ENCODE data around the gene C14orf180. TPM values are rescaled to one million over a fixed set of nuclear protein-coding genes. Genes with fewer than 3 reads are reported as not detected.

C14orf180 gene
- total RNA-seq, 1 experiment from 2014 or later: not detected

GRCh38 chr14:104545151-104545941 is 34.2 kb upstream of the C14orf180 start:
- H3K27ac ChIP-seq (ENCODE audit: low read length): no peak overlapping the region
- no peak for ATAC-seq
- in situ Hi-C loops (cut with HindIII; ENCODE audit: low pct_unique_long_range_greater_than_20kb, low sequenced_read_pairs) (no loop called here), intact Hi-C loops (cut with micrococcal nuclease; ENCODE audit: unreplicated experiment) (no loop called here)
- no peak for DNase-seq (ENCODE audit: low read depth, low spot score)
- no peaks in the 10 kb centered on the region for H3K9me3 ChIP-seq (ENCODE audit: control insufficient read depth, insufficient read depth, low read depth, low read length)
- H3K27me3 ChIP-seq (ENCODE audit: control insufficient read depth, insufficient read depth, low read length): peaks cover 9% of the 10 kb centered on the region
- no peak overlapping the region for H3K4me3 ChIP-seq (ENCODE audit: low read depth in 2 of 2, low read length in 2 of 2)
- TF ChIP-seq REST (IDR thresholded peaks at IDR 0.05; ENCODE audit: insufficient read depth in 1 of 2, low read depth in 2 of 2, low read length in 1 of 2): no peak
- no peak for TF ChIP-seq POLR2AphosphoS5 (IDR thresholded peaks at IDR 0.05; ENCODE audit: low read depth, low read length)
- no peak for TF ChIP-seq CTCF (IDR thresholded peaks at IDR 0.05)
- TF ChIP-seq SIN3A (IDR thresholded peaks at IDR 0.05; ENCODE audit: borderline replicate concordance, insufficient read depth, low read depth, low read length): no peak
- no peak for TF ChIP-seq TCF7L2 (IDR thresholded peaks at IDR 0.05; ENCODE audit: low read depth, low read length)
- POLR2A ChIA-PET: no interaction called here
- BruUV-seq (replicated peaks): no TSS peak
- H3K36me3 ChIP-seq (ENCODE audit: control insufficient read depth, insufficient read depth, low read length): no peaks in the 10 kb centered on the region
- CTCF ChIA-PET: no interaction called here
- no peaks in the 10 kb centered on the region for H3K4me1 ChIP-seq (ENCODE audit: control insufficient read depth, insufficient read depth, low read length)

GRCh38 chr14:104545942-104546501 is 33.5 kb upstream of the C14orf180 start:
- Histone ChIP-seq H3K4me3 (ENCODE audit: low read depth in 2 of 2, low read length in 2 of 2) (no peak overlapping the region), H3K4me1 (ENCODE audit: control insufficient read depth, insufficient read depth, low read length) (no peaks in the 10 kb centered on the region), H3K36me3 (ENCODE audit: control insufficient read depth, insufficient read depth, low read length) (no peaks in the 10 kb centered on the region), H3K27me3 (ENCODE audit: control insufficient read depth, insufficient read depth, low read length) (peaks cover 7% of the 10 kb centered on the region), H3K27ac (ENCODE audit: low read length) (no peak overlapping the region), H3K9me3 (ENCODE audit: control insufficient read depth, insufficient read depth, low read depth, low read length) (no peaks in the 10 kb centered on the region)
- TF ChIP-seq CTCF (IDR thresholded peaks at IDR 0.05) (no peak), REST (IDR thresholded peaks at IDR 0.05; ENCODE audit: insufficient read depth in 1 of 2, low read depth in 2 of 2, low read length in 1 of 2) (no peak), TCF7L2 (IDR thresholded peaks at IDR 0.05; ENCODE audit: low read depth, low read length) (no peak), POLR2AphosphoS5 (IDR thresholded peaks at IDR 0.05; ENCODE audit: low read depth, low read length) (no peak), SIN3A (IDR thresholded peaks at IDR 0.05; ENCODE audit: borderline replicate concordance, insufficient read depth, low read depth, low read length) (no peak)
- in situ Hi-C loops (cut with HindIII; ENCODE audit: low pct_unique_long_range_greater_than_20kb, low sequenced_read_pairs) (no loop called here), intact Hi-C loops (cut with micrococcal nuclease; ENCODE audit: unreplicated experiment) (no loop called here)
- DNase-seq (ENCODE audit: low read depth, low spot score) (no peak), ATAC-seq (no peak)
- ChIA-PET CTCF (interaction anchor here (0.5 kb wide), 1 partner anchor 409 kb away, joined by 3 read pairs; no protein-coding TSS in a partner anchor), POLR2A (no interaction called here)
- no TSS peak for BruUV-seq (replicated peaks)
